Motor neuron (in vitro differentiated cells): ENCODE data around the gene EYS. TPM values are rescaled to one million over a fixed set of nuclear protein-coding genes. Genes with fewer than 3 reads are reported as not detected.

Experiments used
- ATAC-seq, 8 experiments: fragments of 200-7000 bp; cut with Tn5 transposase; replicated peaks in 6 of 8; 2 replicates each; pipeline ENCODE4 v1.8.0; 2021; ENCODE audit warnings: mild to moderate bottlenecking in 8 of 8, moderate library complexity in 8 of 8
- H3K27ac ChIP-seq, 2 donors: fragments of 250-450 bp; sonication (Bioruptor Pico); 2 replicates each; pipeline ENCODE4 v1.9.0; 2021; ENCODE audit warnings: antibody characterized with exemption in 2 of 2, mild to moderate bottlenecking in 2 of 2, moderate library complexity in 1 of 2
- H3K4me1 ChIP-seq, 2 donors: fragments of 250-450 bp; sonication (Bioruptor Pico); replicated peaks in 1 of 2; 2 replicates each; pipeline ENCODE4 v1.6.1; 2021; ENCODE audit warnings: antibody characterized with exemption in 2 of 2, mild to moderate bottlenecking in 2 of 2, moderate library complexity in 1 of 2
- H3K4me3 ChIP-seq, 5 donors: fragments of 250-450 bp; sonication (Bioruptor Pico); 2 replicates each; pipeline ENCODE4 v1.9.0; 2021; ENCODE audit warnings: antibody characterized with exemption in 5 of 5, mild to moderate bottlenecking in 5 of 5, moderate library complexity in 4 of 5
- WGBS, 10 experiments: fragments of 450-650 bp; shearing (Covaris generic); methylation state at CpG; one replicate each; pipeline ENCODE4 v1.0.0; 2022; 5-methylcytosine and 5-hydroxymethylcytosine counted together
- in situ Hi-C, 9 experiments: fragments of 400-800 bp; cut with MboI; loops; one replicate each; pipeline ENCODE4 v1.15.0; 2021; ENCODE audit warnings: low sequenced_read_pairs in 9 of 9, low pct_unique_long_range_greater_than_20kb in 2 of 9; ENCODE audit not compliant: unreplicated experiment in 9 of 9
- total RNA-seq, 8 experiments: library from RNA; unstranded; fragments of 300-600 nt; gene quantifications; 2 replicates each; pipeline versions ENCODE4 v1.2.3 to v1.2.4, GENCODE V29; 2022

Gene EYS
- total RNA-seq, 8 experiments from 2014 or later: 0.71 to 3.7 (median 1.2) TPM

DNA sequence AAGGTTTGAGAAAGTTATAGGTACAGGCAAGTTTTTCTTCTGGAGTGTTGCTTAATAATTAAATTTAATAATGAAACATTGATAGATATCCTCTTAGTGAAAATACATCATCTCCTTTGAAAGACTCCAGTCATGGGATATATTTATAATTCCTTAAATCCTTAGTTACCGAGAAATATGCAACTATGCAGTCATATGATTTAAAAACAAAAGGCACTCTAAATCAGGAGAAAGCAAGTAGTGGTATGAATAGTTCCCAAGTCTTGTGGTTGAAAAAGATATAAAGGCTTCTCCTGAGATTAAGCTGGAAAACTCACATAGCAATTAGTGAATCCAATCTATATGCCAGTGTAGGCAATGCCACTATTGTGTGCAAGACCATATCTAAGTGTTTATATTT, 475.4 kb downstream of the EYS start:
- in situ Hi-C loops: no loop called here
- no peak for ATAC-seq
- Histone ChIP-seq H3K4me1 (peaks cover 0 to 7% of the 10 kb centered on the region in 2 donors), H3K4me3 (no peak overlapping the region), H3K27ac (no peak overlapping the region)
- WGBS, 10 experiments: 0 to 100% (median 61%) methylated on average over 1 of the region's 1 CpG; no CpG with 5 or more reads in 2 of the 10 experiments

- Histone ChIP-seq H3K27ac (no peak overlapping the region), H3K4me3 (no peak overlapping the region), H3K4me1 (peaks cover 0 to 7% of the 10 kb centered on the region in 2 donors)
- WGBS, 10 experiments: 0 to 100% (median 40%) methylated on average over 1 of the region's 1 CpG; no CpG with 5 or more reads in 1 of the 10 experiments
- in situ Hi-C loops: no loop called here
- ATAC-seq: peak in 5 of 8 experiments; percentile 16 to 88 (median 80)
Observed at GRCh38 chr6:65229825-65230224, 477.2 kb downstream of the EYS start.

DNA sequence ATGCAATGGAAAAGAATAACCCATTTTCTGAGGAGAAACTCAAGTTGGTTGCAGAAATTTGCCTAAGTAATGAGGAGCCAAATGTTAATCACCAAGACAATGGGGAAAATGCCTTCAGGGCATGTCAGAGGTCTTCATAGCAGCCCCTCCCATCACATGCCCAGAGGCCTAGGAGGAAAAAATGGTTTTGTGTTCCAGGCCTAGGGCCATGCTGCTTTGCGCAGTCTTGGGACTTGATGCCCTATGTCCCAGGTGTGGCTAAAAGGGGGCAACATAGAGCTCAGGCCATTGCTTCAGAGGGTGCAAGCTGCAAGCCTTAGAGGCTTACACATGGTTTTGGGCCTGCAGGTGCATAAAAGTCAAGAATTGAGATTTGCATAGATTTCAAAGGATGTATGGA, 485.9 kb downstream of the EYS start:
- no peak overlapping the region for H3K27ac ChIP-seq
- in situ Hi-C loops: no loop called here
- H3K4me1 ChIP-seq: no peaks in the 10 kb centered on the region
- no peak for ATAC-seq
- WGBS, 10 experiments: 80 to 100% (median 100%) methylated on average over 1 of the region's 1 CpG; no CpG with 5 or more reads in 7 of the 10 experiments
- no peak overlapping the region for H3K4me3 ChIP-seq

DNA sequence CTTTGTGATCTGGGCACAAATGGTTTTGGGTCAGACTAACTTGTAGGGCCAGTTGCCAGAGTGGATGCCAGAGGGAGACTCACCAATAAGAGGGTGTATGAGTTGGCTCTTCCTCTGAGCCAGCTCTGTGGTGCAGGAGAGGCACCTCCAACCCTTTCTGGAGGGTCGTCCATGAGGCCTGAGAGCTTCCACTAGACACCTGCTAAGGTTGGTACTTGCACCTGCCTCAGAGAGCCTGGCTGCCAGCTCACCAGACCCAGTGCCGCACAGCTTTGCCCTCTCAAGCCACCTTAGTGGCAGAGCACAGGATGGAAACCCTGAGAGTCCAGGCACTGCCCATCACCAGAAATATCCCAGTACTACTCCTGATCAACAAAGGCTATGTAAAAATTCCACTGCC, 504.3 kb downstream of the EYS start:
- no peak overlapping the region for H3K27ac ChIP-seq
- no peaks in the 10 kb centered on the region for H3K4me1 ChIP-seq
- in situ Hi-C loops: no loop called here
- 0 to 100% (median 83%) methylated on average over 1 to 2 of the region's 2 CpGs; no CpG with 5 or more reads in 7 of the 10 experiments for WGBS, 10 experiments
- ATAC-seq: no peak
- H3K4me3 ChIP-seq: no peak overlapping the region

- Histone ChIP-seq H3K27ac (no peak overlapping the region), H3K4me1 (no peaks in the 10 kb centered on the region), H3K4me3 (no peak overlapping the region)
- ATAC-seq: no peak
- in situ Hi-C loops: no loop called here
- 0 to 100% (median 77%) methylated on average over 3 of the region's 3 CpGs for WGBS, 10 experiments
Observed at GRCh38 chr6:65199683-65200082, 507.3 kb downstream of the EYS start.

DNA sequence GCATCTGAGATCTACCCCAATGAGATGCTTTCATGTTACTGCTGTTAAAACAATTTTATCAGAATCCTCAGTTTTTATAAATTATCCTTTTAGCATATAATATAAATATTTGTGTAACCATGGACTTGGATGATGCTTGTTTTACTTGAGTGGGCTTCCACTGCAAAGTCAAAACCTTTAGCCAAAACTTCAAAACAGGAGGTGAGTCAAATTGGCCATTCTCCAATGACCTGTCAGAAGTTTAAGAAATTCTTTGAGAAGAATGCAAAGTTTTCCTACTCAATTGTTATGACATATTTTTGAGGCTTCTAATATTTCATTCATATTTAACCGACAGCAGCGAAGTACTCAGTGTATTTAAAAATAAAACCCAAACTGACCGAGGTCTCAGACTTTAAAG, 507.9 kb downstream of the EYS start:
- H3K27ac ChIP-seq: no peak overlapping the region
- WGBS, 10 experiments: 53 to 100% (median 90%) methylated on average over 1 to 3 of the region's 3 CpGs; no CpG with 5 or more reads in 1 of the 10 experiments
- no peak overlapping the region for H3K4me3 ChIP-seq
- no peaks in the 10 kb centered on the region for H3K4me1 ChIP-seq
- in situ Hi-C loops: no loop called here
- no peak for ATAC-seq

- in situ Hi-C loops: no loop called here
- peak in 3 of 8 experiments; percentile 50 to 69 (median 68) for ATAC-seq
- 14 to 59% (median 27%) methylated on average over 1 to 2 of the region's 2 CpGs; no CpG with 5 or more reads in 3 of the 10 experiments for WGBS, 10 experiments
- Histone ChIP-seq H3K27ac (peak overlapping the region in 1 of 2 donors; percentile 8), H3K4me3 (no peak overlapping the region), H3K4me1 (peaks cover 0 to 23% of the 10 kb centered on the region in 2 donors)
Observed at GRCh38 chr6:65191471-65191870, 515.6 kb downstream of the EYS start.

GRCh38 chr6:65189236-65189881, 517.7 kb downstream of the EYS start:
- in situ Hi-C loops: no loop called here

GRCh38 chr6:65186826-65187225, 520.2 kb downstream of the EYS start:
- in situ Hi-C loops: no loop called here
- Histone ChIP-seq H3K4me3 (no peak overlapping the region), H3K27ac (no peak overlapping the region), H3K4me1 (peaks cover 0 to 20% of the 10 kb centered on the region in 2 donors)
- 0 to 100% (median 20%) methylated on average over 1 of the region's 1 CpG; no CpG with 5 or more reads in 3 of the 10 experiments for WGBS, 10 experiments
- ATAC-seq: no peak

More at GRCh38 chr6:65189236-65189881, 517.7 kb downstream of the EYS start:
- no peak overlapping the region for H3K4me3 ChIP-seq
- WGBS, 10 experiments: 12 to 82% (median 63%) methylated on average over 3 to 5 of the region's 5 CpGs
- H3K4me1 ChIP-seq: peaks cover 0 to 23% of the 10 kb centered on the region in 2 donors
- no peak overlapping the region for H3K27ac ChIP-seq
- ATAC-seq: peak in 2 of 8 experiments; percentile 63 to 81

- no peaks in the 10 kb centered on the region for H3K4me1 ChIP-seq
- no peak for ATAC-seq
- H3K27ac ChIP-seq: no peak overlapping the region
- 0 to 100% (median 80%) methylated on average over 1 to 2 of the region's 2 CpGs; no CpG with 5 or more reads in 1 of the 10 experiments for WGBS, 10 experiments
- in situ Hi-C loops: no loop called here
- no peak overlapping the region for H3K4me3 ChIP-seq
Observed at GRCh38 chr6:65182681-65183080, 524.3 kb downstream of the EYS start.

DNA sequence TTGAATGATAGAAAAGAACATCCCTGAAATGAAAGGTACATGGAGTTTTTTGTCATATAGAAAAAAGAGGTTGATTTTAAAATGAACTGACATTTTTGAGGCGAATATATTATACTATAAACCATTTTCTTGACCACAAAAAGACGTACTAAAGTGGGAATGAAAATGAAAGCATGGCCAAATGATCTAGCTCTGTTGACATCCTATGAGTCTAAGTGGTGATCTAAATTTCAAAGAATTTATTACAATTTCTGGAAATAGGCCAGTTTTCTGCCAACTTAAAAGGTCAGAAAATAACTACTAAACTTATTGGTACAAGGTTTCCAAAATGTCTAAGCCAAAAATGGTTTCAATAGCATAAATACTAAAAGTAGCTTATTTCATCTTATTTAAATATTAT, 536.8 kb downstream of the EYS start:
- H3K4me1 ChIP-seq: no peaks in the 10 kb centered on the region
- no peak overlapping the region for H3K4me3 ChIP-seq
- ATAC-seq: no peak
- in situ Hi-C loops: no loop called here
- 0 to 86% (median 41%) methylated on average over 1 to 2 of the region's 2 CpGs; no CpG with 5 or more reads in 1 of the 10 experiments for WGBS, 10 experiments
- no peak overlapping the region for H3K27ac ChIP-seq

- in situ Hi-C loops: no loop called here
- Histone ChIP-seq H3K4me3 (no peak overlapping the region), H3K4me1 (no peaks in the 10 kb centered on the region), H3K27ac (no peak overlapping the region)
- 0 to 100% (median 43%) methylated on average over 1 of the region's 1 CpG; no CpG with 5 or more reads in 1 of the 10 experiments for WGBS, 10 experiments
- no peak for ATAC-seq
Observed at GRCh38 chr6:65161661-65162060, 545.4 kb downstream of the EYS start.

- no peak overlapping the region for H3K4me3 ChIP-seq
- ATAC-seq: no peak
- H3K27ac ChIP-seq: no peak overlapping the region
- H3K4me1 ChIP-seq: no peaks in the 10 kb centered on the region
- WGBS, 10 experiments: 0 to 59% (median 35%) methylated on average over 1 to 3 of the region's 3 CpGs
- in situ Hi-C loops: no loop called here
Observed at GRCh38 chr6:65157025-65157424, 550.0 kb downstream of the EYS start.

DNA sequence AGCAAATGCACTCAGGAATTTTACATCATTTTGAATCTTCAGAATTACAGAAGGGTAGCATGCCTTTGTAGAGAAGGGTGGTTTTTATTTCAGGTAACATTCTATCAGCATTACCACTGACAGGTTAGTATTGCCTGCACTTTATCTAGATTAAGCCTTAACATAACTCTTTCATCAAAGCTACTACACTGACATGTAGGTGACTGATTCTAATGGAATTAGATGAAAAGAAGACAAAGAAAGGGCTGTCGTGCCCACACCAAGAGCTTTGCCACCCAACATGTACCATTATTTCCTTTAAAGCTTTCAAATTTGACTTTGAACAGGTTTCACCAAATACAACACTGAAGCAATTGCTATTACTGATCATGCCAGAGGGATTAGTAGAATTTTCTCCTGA, 551.9 kb downstream of the EYS start:
- no peak overlapping the region for H3K4me3 ChIP-seq
- in situ Hi-C loops: no loop called here
- 14 to 100% (median 42%) methylated on average over 1 of the region's 1 CpG; no CpG with 5 or more reads in 4 of the 10 experiments for WGBS, 10 experiments
- no peak overlapping the region for H3K27ac ChIP-seq
- no peak for ATAC-seq
- H3K4me1 ChIP-seq: no peaks in the 10 kb centered on the region
